Measurements from ENCODE around the gene FGR.

FGR gene

DNA sequence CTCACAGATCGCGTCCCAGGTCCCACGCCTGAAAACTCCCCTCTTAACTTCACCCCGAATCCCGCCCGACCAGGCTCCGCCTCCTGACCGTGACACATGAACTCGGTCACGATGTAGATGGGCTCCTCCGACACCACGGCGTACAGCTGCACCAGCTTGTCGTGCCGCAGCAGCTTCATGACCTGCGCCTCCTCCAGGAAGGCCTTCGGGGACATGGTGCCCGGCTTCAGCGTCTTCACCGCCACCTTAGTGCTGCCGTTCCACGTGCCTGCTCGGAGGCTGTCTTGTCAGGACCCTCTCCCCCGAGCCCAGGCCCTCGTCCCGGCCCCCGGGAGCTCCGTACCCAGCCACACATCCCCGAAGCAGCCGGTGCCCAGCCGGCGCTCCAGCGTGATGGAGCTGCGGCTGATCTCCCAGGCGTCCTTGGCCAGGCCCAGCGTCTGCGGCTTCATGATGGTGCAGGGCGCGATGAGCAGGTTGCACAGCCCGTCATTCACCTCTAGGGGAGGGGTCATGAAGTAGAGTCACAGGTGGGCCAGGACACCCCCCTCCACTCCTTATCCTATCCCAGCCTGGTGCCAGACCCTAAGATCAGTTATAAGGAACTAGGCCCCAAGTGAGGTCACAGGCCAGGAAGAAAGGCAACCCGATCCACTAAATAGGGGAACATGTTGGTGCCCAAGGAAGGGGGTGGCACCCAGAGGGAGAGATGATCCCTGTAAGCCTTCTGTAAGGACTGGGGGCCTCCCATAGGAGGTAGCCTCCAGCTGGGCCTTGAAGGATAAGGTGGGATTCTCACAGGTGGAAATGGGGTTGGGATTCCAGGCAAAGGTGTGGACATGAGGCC lies 19.4 kb downstream of the FGR start:
- no peak for DNase-seq

DNA sequence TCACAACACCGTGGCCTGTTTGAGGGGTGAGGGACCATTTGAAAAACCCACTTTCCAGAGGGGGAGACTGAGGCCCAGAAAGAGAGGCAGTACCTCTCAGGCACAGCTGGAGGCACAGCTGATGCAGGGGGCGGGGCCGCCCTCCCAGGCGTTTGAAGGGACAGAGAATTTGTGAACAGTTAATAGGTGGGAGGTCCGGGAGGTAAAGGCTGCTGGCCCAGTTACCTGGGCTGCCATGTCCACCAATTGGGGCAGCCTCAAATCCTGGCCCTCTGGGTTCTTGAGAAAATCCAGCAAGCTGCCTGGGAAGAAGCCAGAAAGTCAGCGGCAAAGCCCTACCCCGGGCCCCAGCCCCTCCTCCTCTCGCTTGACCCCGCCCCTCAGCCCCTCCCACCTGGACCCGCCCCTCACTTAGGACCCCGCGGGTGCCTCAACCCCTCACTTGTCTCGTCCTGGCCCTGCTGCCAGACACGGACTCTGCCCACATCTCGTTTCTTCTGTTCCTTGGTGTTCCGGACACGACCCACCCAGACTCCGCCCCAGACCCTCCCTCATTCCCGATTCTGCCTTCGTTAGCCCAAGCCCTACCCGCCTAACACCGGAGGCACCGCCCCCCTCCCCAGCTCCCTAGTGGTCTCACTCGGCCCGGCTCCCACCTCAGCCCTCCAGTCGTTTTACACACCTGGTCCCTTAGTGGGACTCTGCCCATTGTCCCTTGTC lies 20.2 kb downstream of the FGR start:
- no peak for DNase-seq

DNA sequence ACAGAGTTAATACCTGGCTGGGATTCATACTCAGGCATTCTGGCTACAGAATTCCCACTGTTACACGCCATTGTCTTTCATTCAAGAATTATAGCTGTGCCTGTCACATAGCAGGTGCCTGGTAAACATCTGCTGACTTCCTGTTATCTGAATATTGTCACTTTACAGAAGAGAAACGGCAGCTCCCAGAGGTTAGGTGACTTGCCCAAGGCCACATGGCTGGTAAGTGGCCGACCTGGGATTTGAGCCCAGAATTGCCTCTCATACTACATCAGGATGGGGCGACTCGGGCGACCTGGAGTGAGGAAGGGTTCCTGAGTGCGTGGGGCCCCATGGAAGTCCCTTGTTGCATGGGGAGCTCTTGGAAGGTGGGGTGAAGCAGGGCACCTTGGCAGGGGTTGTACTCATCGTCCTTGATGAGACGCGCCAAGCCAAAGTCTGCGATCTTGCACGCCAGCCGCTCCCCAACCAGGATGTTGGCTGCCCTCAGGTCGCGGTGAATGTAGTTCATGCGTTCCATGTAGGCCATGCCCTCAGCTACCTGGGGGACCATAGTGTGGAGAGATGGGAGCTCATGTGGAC lies 20.9 kb downstream of the FGR start:
- DNase-seq = no peak

DNA sequence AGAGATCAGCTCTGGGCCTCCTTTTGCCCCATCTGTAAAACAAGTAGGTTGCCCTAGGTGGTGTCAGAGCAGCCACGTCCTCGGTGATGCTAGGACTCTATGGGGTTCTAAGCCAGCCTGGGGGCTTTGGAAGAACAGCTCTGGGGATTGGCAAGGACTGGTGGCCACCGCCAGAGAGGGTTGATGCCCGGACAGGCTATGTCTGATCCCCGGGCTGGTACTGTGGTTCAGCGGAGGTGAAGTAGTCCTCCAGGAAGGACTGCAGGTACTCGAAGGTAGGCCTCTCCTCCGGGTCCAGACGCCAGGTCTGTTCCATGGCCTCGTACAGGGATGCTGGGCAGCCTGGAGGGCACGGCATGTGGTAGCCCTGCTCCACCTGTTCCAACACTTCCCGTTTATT lies 22.3 kb downstream of the FGR start:
- DNase-seq = no peak

DNA sequence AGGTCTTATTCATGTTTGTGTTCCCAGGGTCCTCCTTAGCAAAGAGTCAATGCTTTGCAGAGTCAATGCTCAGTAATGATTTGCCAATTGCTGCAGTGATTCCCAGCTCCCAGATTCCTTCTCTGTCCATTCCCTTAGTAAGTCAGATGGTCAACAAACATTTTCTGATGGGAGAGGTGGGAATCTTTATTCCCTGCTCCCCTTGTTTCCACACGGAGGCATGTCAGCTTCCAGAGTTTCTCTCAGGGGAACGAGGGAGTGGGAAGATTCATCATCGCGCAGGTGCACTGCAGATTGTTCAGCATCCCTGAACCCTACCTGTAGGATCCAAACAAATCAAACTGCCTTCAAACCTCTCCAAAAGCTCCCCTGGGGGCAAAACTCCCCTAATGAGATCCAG lies 23.5 kb downstream of the FGR start:
- DNase-seq = no peak

DNA sequence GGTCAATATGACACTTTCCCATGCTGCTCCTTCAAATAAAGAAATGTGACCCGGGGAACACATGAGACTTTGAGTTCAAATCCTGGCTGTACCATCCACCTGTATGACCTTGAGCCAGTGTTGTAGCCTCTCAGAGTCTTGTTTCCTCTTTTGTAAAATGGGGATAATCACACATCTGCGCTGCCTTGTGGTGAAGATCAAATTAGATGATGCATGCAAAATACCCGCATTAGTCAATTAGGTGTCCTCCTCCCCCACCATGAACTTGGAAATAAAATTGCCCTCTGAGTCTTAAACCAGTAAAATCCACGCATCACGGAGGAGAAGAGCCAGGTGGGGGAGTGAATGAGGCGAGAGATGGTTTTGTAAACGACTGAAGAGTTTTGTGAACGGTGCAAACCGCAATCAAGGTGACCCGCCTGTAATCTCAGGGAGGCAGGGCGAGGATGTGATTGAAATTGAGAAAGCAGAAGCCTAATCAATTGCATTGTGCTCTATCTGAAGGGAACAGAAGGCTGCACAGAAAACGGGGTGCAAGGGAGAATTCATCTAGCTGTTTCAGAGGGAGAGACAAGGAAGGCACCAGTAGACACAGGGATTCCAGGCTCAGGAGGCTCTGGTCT lies 25.3 kb downstream of the FGR start:
- no peak for DNase-seq

DNA sequence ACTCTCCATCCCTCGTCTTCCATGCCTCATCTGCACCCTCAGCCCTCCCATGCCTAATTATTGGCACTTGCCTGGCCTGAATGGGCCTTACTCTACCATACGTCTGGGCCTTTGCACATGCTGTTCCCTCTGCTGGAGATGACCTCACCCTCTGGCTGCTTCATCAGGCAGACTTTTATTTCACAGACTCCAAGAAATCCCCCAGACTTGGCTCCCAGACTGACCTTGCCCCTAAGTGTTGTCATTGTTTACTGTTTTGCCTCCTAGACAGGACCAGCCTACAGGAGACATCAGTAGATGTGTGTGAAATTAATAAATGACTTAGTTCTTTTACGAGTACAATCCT lies 25.8 kb downstream of the FGR start:
- DNase-seq = no peak

DNA sequence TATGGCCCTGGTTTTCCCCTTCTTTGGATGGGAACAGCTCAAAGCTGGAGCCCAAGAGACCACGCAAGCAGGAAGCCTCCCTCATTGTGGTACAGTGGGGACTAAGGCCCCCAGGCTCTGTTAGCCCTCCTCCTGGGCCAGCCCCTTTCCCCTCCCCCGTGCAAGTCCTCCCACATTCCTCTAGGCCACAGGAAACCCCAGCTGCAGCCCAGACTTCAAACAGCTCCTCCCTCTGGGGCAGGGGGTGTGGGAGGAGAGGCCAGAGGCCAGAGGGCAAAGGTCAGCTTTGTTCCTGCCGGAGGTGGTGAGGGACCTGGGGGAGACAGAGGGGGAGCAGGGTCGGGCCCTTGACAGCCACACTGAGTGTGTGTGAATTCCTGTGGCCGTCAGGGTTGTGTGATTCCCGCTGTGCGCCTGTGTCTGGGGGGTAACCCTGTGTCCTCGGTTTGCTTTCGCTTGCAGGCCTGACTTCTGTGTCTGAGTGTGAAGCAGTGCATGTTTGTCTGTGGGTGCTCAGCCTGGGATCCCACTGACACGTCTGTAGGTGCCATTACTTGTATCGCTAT lies 27.7 kb downstream of the FGR start:
- no peak for DNase-seq

DNA sequence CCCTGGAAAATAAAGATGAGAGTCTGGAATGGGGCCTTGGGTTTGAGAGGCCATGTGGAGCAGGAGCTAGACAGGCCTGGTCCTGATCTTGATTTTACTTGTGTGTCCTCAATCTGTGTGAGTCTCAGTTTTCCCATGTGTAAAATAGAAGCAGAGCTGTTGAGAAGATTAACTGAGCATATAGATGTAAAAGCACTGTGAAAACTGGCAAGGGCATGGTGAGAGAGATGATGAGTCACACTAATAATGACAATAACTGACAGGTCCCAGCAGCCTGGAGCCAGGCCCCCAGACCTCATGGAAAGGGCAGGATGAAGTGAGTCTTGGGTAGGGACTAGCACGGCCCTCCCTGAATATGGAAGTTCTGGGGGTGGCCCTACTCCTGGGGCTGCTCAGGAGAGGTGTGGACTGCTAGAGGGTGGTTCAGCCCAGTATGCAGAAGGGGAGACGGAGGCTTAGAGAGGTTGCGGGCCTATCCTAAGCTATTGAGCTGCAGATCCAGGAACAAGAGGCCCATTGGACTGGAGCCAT lies 28.2 kb downstream of the FGR start:
- DNase-seq = no peak

DNA sequence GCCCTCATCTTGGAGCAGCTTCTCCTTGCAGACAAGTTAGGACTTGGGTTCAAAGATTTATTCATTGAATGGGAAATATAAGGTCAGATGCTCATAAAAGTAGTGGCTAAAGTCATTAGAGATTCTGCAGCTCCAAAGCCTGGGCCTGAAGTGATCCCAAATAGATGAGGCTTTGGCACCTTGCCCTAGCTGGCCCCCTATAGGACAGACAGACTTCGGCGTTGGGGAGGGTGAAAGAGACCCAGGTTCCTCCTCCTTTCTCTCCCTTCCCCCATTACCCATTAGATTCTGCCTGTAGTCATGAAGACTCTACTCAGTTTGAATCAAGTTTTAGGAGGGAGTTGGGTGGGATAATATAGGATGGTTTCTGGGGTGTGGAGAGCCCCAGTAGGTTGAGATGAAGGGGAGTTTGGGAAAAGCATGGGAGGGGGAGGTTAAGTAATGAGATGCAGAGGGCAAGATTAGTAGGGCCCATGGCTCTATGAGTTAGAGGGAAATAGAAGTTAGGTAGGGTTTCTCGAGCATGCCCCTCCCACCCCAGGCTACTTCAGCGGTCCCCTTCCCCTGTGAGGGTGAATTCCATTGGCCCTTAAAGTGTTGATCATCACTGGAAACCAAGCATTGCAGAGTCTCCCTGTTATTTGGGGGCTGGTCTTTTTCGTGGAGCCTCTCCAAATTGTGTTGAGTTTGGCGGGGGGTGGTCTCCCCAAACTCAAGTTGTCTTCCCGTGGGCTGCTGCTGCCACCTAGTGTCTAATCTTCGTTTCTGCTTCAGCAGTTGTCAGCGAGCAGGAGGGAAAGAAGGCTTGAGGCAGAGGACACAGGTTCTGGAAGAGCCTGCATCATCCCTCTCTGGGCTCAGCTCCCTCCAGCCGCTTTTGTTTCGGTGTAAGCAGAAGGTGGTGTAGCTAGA lies 28.9 kb downstream of the FGR start:
- DNase-seq = peak; percentile 62 to 71

DNA sequence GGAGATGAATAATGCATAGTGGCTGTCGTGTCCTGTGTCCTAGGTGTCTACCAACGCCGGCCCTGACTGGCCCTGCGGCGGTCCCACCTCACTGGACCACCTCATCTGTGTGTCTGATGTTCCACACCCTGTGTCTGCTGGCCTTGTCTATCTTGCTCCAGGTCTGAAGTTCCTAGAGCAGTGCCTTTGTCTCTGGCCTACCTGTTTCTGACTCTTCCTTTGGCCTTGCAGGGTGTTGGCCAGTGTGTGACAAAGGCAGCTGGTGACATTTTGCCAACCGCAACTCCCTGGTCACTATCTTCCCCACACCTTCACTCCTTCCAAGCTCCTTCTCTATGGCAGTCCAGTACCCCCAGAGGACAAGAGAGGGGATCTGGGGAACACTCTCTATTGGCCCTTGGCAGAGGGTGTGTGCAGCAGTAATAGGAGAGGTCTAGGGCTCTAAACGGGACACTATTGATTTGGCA lies 29.7 kb downstream of the FGR start:
- DNase-seq = no peak

DNA sequence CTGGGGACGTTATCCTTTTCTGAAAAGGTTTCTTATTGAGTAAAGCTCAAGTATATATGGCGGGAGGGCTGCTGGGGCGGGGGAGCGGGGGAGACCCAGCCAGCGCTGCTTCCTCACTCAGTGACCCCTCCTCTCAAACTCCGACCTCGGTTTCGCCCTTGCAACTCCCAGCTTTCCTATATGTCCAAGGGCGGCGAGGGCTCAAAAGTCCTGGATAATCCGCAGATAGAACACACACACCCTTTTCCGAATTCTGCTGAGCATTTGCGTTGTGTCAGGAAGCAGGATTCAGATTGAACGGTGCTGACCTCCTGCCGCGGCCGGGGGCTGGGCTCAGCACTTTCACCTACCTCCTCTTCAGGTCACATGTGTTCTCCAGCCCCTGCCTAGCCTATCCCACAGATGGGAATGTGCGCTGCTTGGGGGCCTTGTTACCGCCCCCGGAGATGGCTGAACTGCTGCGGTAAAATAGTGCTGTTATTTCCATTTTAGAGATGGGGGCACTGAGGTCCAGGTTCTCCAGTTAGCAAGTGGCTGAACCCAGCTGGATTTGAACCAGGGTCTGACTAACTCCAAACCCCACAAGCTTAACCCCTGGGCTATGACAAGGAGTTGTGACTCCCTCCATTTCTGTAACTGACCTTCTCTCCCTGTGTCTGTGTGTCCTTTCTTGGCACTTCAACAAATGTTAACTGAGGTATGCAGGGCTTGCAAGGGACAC lies 30.2 kb downstream of the FGR start:
- DNase-seq = no peak

DNA sequence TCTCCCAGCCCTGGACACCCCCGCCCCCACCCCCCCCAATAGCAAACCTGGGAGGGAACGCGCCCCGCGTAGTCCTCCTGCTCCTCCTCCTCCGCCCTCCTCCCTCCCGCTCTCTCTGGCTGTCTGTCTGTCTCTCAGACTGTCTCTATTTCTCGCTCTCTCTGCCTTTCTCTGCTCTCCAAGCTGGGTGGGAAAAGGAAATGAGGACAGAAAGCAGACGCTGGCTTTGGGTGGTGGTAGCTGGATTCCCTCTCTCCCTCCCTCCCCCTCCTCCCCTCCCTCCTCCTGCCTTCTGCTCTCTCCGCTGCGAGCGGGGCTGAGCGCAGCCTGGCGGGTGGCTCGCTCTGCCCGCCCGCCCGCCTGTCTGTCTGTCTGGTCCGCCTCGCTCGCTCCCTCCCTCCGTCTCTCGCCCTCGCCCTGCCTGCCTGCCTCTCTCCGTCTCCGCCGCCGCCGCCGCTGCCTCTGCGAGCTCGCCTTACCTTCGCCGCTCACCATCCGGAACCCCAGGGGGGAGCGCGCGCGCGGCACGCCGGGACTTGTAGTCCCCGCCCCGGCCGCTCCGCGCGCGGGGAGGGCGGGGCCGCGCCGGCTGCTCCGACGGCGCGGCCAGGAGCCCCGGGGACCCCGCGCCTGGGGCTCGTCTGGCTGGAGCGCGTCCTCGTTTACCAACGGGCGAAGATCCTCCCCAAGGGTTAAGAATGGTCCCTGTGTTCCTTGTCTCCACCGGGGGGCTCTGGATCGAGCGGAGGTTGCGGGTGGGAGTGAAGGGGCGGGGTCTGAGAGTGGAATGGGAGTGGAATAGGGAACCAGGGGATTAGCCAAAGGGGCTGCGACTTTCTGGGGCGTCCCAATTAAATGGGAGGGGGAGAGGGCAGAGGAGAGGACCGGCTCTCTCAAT lies 31.1 kb downstream of the FGR start, which contains the start of gene AHDC1:
Gene AHDC1, minus strand, starts transcription at position 464 of the 898 bp plus-strand sequence. CDS start 52,029 bp downstream, outside the sequence.
- DNase-seq = peak; percentile 91 to 92

DNA sequence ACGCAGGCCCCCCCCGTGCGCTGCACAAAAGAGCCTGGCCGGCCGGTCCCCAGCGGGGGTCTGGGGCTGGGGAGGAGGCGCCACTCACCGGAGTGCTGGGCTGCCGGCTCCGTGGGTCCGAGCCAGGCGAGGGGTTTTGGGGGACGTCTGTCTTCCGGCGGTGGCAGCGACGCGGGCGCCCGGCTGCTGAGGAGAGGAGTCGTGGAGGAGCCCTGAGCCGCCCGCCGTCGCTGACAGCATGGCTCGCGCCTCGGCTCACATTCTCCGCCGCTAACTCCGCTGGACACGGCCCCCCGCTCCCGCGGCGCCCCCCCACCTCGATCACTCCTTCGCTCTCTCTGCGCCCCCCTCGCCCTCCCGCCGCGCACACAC lies 31.7 kb downstream of the FGR start:
- peak; percentile 34 to 38 for DNase-seq

DNA sequence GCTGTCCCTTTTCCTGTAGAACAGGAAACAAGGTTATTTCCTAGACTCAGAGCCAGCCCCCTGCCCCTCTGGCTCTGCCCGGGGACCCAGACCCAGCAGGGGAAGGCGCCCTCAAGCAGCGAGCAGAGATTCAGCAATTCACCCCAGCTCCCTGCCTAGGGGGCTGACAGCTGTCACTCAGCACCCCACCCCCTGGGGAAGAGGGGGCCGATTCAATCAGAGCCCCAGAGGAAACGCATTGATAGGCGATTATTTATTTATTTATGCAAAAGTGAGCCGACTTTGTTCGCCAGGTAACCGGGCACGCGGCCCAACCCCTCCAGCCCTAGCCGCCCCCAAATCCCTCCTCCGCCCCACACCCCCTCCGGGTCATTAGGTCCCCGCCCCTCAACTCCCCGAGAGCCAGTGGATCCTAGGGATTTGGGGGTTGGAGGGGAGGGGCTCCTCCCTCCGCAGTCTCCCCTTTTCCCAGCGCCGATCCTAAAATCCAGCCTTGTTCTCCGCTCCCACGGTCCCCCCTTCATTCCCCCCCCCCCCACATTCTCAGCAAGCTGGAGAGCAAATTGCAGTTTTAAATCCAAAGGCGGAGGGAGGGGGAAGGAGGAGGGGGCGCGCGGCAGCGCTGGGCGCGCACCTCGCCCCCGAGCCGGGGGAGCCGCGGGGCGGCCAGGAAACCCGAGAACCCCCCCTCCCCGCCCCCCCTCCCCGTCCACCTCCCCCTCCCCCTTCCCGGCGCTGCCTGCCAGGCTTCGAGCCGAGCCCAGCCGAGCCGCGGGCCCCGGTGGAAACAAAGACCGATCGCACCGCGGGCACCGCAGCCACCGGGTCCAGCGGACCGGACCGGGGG lies 32.3 kb downstream of the FGR start:
- peak; percentile 20 to 35 for DNase-seq

DNA sequence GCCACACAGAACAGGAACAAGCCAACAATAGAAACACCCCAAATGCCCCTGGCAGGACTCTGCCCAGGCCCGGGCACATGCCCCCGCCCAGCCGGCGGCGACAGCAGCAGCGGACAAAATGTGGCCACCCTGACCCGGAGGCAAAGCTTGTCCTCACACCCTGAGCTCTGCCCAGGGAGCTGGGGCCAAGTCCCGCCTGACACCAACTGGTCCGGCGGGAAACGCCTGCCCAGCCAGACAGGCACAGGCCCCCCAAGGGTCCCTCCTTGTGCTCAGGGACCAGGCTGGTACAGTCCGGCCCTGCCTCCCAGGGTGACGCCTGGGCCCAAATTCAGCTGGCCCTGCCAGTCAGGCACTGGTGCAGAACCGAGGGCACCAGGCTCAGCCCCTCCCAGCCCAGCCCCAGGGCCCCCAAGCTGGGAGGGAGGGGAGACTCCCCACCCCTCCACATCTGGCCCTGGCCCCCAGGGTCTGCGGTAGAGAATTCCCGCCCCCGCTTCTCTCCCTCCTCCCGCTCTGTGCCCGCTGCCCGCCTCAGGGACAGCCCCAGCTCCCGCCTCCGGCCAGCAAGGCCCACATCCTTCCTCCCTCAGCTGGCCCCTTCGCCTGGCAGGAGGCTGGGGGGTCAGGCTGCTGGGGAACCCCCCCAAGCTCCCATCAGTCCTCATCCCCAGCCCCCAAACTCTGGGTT lies 33.1 kb downstream of the FGR start:
- DNase-seq = no peak

DNA sequence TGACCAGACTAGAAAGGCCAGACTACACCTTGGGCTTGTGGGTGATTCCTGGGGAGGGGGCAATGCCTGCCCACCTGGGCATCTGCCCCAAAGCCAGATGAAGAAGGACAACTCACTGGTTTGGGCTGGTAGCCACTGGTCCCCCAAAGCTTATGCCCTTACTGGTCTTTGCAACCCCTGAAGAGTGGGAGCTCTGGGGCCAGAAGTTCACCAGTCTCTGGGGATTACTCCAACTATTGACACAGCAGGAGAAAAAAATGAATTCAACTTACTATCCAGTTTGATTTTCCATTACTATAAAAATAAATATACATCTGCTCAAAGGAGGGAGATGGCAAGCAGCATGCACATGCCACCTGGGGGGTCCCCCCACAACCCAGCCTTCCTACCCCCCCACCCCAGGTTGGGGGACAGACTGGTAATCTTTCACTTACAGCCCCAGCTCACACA lies 33.6 kb downstream of the FGR start:
- DNase-seq = no peak

DNA sequence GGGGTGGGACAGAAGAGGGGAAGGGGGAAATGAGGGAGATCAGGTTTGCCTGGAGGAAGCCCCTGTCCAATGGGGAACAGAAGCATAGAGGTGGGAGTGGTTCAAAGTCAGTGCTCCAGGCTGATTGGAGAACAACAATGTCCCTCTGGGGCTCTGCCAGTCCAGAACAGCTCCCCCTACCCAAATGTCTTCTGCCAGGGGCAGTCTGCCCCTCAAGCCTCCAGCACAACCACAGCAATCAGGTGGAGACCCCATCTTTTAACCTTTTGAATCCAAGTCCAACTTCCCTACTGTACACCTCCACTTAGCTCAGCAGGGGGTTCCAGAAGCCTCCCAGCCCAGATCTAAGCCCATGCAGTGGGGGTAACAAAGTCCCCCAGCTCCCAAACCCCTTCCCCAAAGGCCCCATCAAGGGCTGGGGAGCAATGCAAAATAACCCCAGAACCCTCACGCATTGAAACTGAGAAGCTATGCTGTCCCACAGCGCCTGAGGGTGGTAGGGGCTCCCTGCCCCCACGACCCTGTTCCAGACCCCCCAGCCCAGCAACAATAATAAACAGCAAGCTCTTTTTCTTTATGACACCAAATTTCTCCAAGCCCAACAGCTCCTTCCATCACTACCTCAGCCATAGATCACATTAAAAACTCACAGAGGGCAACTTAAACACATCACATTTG lies 34.3 kb downstream of the FGR start:
- DNase-seq = no peak
